HL-60 (cell line): Measurements from ENCODE around the gene PRSS56.

ENCODE experiments used
- CTCF ChIP-seq: IDR thresholded peaks from one replicate; pipeline ENCODE4 v1.5.1; 2011; ENCODE audit warnings: low read length, control low read depth, inconsistent platforms; ENCODE audit not compliant: insufficient read depth
- GABPA ChIP-seq: IDR thresholded peaks from 2 replicates; pipeline ENCODE4 v1.6.1; 2012; ENCODE audit warnings: low read depth
- POLR2AphosphoS5 ChIP-seq: IDR thresholded peaks from 2 replicates; pipeline ENCODE4 v1.6.1; 2012; ENCODE audit warnings: low read depth

GRCh38 chr2:232547991-232548390 lies 27.8 kb downstream of the PRSS56 start:
- TF ChIP-seq CTCF (no peak), POLR2AphosphoS5 (no peak), GABPA (no peak)
